ENCODE data around the gene SMTNL1.

- no peak for TF ChIP-seq CTCF (IDR thresholded peaks at IDR 0.05; ENCODE audit: low read depth, low read length, missing input control)
- no peak for TF ChIP-seq ATF3 (IDR thresholded peaks at IDR 0.05)
- no peak for TF ChIP-seq HNF4G (IDR thresholded peaks at IDR 0.05)
- TF ChIP-seq RAD21 (IDR thresholded peaks at IDR 0.05) = no peak
- TF ChIP-seq YY1 (IDR thresholded peaks at IDR 0.05) = no peak
- TF ChIP-seq, protein P1, sequence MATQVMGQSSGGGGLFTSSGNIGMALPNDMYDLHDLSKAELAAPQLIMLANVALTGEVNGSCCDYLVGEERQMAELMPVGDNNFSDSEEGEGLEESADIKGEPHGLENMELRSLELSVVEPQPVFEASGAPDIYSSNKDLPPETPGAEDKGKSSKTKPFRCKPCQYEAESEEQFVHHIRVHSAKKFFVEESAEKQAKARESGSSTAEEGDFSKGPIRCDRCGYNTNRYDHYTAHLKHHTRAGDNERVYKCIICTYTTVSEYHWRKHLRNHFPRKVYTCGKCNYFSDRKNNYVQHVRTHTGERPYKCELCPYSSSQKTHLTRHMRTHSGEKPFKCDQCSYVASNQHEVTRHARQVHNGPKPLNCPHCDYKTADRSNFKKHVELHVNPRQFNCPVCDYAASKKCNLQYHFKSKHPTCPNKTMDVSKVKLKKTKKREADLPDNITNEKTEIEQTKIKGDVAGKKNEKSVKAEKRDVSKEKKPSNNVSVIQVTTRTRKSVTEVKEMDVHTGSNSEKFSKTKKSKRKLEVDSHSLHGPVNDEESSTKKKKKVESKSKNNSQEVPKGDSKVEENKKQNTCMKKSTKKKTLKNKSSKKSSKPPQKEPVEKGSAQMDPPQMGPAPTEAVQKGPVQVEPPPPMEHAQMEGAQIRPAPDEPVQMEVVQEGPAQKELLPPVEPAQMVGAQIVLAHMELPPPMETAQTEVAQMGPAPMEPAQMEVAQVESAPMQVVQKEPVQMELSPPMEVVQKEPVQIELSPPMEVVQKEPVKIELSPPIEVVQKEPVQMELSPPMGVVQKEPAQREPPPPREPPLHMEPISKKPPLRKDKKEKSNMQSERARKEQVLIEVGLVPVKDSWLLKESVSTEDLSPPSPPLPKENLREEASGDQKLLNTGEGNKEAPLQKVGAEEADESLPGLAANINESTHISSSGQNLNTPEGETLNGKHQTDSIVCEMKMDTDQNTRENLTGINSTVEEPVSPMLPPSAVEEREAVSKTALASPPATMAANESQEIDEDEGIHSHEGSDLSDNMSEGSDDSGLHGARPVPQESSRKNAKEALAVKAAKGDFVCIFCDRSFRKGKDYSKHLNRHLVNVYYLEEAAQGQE (IDR thresholded peaks at IDR 0.05) = no peak
- TF ChIP-seq GABPA (IDR thresholded peaks at IDR 0.05 in 1 of 2, conservative IDR thresholded peaks at IDR 0.05 in 1 of 2) = no peak
- TF ChIP-seq, protein P2, sequence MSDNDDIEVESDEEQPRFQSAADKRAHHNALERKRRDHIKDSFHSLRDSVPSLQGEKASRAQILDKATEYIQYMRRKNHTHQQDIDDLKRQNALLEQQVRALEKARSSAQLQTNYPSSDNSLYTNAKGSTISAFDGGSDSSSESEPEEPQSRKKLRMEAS (IDR thresholded peaks at IDR 0.05) = no peak
- no peak for TF ChIP-seq EGR1 (IDR thresholded peaks at IDR 0.05; ENCODE audit: low read depth in 2 of 2)
- TF ChIP-seq HNF4A (conservative IDR thresholded peaks at IDR 0.05) = no peak
- TF ChIP-seq TAF1 (conservative IDR thresholded peaks at IDR 0.05) = no peak
Measured at GRCh38 chr11:57545883-57546282, 8.5 kb downstream of the SMTNL1 start.
